ENCODE data around the gene UPK3A.

UPK3A gene

DNA sequence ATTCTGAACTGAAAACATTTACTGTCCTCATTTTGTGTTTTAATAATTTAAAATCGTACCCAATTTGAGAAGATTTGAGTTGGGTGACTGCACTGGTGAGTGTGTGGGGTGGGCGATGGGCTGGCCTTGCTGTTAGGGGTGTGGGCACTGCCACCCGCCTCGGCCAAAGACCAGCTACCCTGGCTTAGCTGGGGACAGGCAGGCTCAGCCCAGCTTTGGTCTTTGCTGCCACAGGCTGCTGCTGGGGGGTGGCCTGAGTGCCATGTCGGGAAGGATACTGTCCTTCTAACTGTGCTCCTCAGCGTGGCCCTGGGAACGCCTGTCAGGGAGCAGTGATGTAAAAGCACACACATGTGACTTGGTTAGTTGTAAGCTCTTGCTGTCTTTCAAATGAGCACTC lies 47.3 kb downstream of the UPK3A start:
- no peak for DNase-seq

GRCh38 chr22:45334068-45334467 lies 49.3 kb downstream of the UPK3A start:
- no peak for DNase-seq

GRCh38 chr22:45334528-45334927 lies 49.8 kb downstream of the UPK3A start:
- DNase-seq, result no peak

DNA sequence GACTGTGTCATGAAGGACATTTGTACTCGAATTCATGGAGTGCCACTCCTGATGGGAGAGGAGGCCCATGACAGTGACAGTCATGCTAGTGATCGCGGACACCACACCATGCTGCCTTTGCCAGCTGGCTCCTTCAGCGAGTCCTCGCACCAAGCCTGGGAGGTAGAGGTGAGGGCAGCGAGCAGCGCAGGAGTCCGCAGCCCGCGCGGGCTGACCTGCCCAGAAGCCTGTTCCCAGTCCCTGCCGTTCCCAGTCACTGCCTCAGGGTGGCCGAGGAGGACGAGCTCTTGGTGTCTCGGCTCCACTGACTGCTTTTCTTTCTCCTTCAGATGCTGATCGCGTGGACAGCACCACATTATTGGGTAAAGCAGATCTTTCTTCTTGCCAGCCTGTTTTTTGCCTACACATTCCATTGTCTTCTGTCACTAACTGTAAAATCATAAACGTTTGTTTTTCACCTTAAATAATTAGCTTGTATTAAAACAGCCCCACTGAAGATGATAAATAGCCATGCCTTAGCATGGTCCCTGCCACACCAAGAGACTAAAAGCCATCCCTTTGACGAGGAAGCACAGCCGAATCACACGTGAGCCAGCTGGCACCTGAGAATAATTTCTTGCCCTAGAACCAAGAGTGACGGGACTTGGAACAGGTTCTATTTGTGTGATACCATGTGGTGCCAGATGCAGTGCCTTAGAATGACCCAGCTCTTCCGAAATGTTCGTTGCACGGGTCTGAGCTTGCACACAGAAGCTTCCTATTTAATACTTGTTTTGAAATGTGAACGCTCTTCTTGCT lies 50.5 kb downstream of the UPK3A start:
- DNase-seq, result no peak

- DNase-seq, result no peak
Observed at GRCh38 chr22:45335854-45336522, 51.2 kb downstream of the UPK3A start.

- no peak for DNase-seq
Observed at GRCh38 chr22:45336971-45337431, 52.3 kb downstream of the UPK3A start.

GRCh38 chr22:45337536-45337935 lies 52.8 kb downstream of the UPK3A start:
- no peak for DNase-seq

- DNase-seq, result no peak
Observed at GRCh38 chr22:45338795-45339194, 54.0 kb downstream of the UPK3A start.

DNA sequence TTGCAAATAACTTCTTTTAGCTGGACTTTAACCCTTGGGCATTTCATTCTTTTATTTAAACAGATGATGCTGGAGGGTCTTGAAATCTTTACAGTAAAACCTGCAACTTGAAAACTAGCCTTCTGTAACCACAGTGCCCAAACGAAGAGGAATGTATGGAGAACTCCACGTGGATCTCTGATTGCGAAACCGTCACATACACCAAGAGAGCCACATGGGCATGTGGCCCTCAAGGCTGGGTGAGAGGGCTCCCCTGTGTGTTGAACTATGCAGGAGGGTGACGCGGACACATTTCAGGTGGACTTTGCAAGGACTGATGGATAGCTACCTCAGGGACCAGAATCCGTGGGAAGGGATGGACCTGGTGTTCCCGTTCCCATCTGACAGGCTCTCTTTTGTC lies 55.6 kb downstream of the UPK3A start:
- no peak for DNase-seq

- no peak for DNase-seq
Observed at GRCh38 chr22:45341498-45341897, 56.7 kb downstream of the UPK3A start.

- DNase-seq, result no peak
Observed at GRCh38 chr22:45343143-45343542, 58.4 kb downstream of the UPK3A start.

GRCh38 chr22:45344334-45344733 lies 59.6 kb downstream of the UPK3A start:
- DNase-seq, result no peak

All from NCI-H187 treated with DMSO at 0.1 percent for 48 hours (cell line).